VCaP (cell line): Measurements from ENCODE around the gene GPR15.

Source experiments
- H3K27ac ChIP-seq: fragments of 450-650 bp; 2 replicates; pipeline ENCODE4 v1.5.1; 2017
- TF ChIP-seq, protein P1 (sequence below): fragments of 450-650 bp; conservative IDR thresholded peaks from 2 replicates; pipeline ENCODE4 v1.5.1; 2017; ENCODE audit warnings: mild to moderate bottlenecking, moderate library complexity

The GPR15 gene

GRCh38 chr3:98504539-98504938, 27.2 kb upstream of the GPR15 start:
- TF ChIP-seq, protein P1, sequence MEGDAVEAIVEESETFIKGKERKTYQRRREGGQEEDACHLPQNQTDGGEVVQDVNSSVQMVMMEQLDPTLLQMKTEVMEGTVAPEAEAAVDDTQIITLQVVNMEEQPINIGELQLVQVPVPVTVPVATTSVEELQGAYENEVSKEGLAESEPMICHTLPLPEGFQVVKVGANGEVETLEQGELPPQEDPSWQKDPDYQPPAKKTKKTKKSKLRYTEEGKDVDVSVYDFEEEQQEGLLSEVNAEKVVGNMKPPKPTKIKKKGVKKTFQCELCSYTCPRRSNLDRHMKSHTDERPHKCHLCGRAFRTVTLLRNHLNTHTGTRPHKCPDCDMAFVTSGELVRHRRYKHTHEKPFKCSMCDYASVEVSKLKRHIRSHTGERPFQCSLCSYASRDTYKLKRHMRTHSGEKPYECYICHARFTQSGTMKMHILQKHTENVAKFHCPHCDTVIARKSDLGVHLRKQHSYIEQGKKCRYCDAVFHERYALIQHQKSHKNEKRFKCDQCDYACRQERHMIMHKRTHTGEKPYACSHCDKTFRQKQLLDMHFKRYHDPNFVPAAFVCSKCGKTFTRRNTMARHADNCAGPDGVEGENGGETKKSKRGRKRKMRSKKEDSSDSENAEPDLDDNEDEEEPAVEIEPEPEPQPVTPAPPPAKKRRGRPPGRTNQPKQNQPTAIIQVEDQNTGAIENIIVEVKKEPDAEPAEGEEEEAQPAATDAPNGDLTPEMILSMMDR, result no peak

GRCh38 chr3:98508582-98508981, 23.2 kb upstream of the GPR15 start:
- H3K27ac ChIP-seq, result no peak overlapping the region
- TF ChIP-seq, protein P1, result no peak

More at GRCh38 chr3:98504539-98504938, 27.2 kb upstream of the GPR15 start:
- no peak overlapping the region for H3K27ac ChIP-seq

GRCh38 chr3:98512576-98512975, 19.2 kb upstream of the GPR15 start:
- no peak overlapping the region for H3K27ac ChIP-seq
- TF ChIP-seq, protein P1, result no peak

- TF ChIP-seq, protein P1, result no peak
Observed at GRCh38 chr3:98513091-98513511, 18.7 kb upstream of the GPR15 start.

GRCh38 chr3:98513736-98514135, 18.0 kb upstream of the GPR15 start:
- H3K27ac ChIP-seq, result no peak overlapping the region
- TF ChIP-seq, protein P1, result no peak

More at GRCh38 chr3:98513091-98513511, 18.7 kb upstream of the GPR15 start:
- H3K27ac ChIP-seq, result no peak overlapping the region

GRCh38 chr3:98514948-98515347, 16.8 kb upstream of the GPR15 start:
- no peak overlapping the region for H3K27ac ChIP-seq
- TF ChIP-seq, protein P1, result no peak

DNA sequence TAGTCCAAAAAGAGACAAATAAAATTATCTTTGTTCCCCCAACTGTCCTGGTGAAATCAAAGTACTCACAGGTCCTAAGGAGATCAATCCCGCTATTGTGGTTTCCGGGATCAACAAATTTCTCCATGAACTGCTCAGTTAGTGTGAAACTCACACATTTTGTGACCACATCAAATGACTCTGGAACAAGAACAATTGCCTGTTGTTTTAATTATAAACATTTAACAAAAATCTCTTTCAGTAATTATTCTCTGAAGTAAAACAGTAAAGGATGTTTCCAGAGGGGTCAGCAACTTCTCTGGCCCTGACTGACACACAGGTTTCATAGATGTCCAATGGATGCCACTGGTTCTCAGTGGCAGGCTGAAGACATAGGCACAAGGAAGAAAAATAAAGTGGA, 13.0 kb upstream of the GPR15 start:
- H3K27ac ChIP-seq, result no peak overlapping the region
- TF ChIP-seq, protein P1, result no peak
